ENCODE measurements around the gene CHI3L2. TPM values are rescaled to one million over a fixed set of nuclear protein-coding genes. Genes with fewer than 3 reads are reported as not detected.

The CHI3L2 gene
- total and polyA plus RNA-seq, 9 of the 15 experiments (the other 6 are each of a cell fraction or from before 2014, with no cell fraction given): 0.07 to 0.27 (median 0.15) TPM; not detected in 6

- TF ChIP-seq ZNF318 (IDR thresholded peaks at IDR 0.05; ENCODE audit: borderline replicate concordance in 1 of 2, low read depth in 1 of 2): no peak
- no peak for TF ChIP-seq TBP (optimal IDR thresholded peaks at IDR 0.05; ENCODE audit: low read depth, low read length)
- TF ChIP-seq MXI1 (IDR thresholded peaks at IDR 0.05; ENCODE audit: low read depth, low read length): no peak
- TF ChIP-seq U2AF1 (optimal IDR thresholded peaks at IDR 0.05; ENCODE audit: low read depth, low read length): no peak
- no peak for TF ChIP-seq ZNF76 (CRISPR knock-in tag; IDR thresholded peaks at IDR 0.05; ENCODE audit: borderline replicate concordance)
- TF ChIP-seq CREB1 (IDR thresholded peaks at IDR 0.05): no peak
- no peak for TF ChIP-seq CREB1 (CRISPR knock-in tag; IDR thresholded peaks at IDR 0.05)
- TF ChIP-seq ZNF384 (IDR thresholded peaks at IDR 0.05; ENCODE audit: low read depth, low read length): 0 out of 2 replicates have a peak, but pooled peaks have one; percentile 18
- TF ChIP-seq CEBPG (CRISPR knock-in tag; IDR thresholded peaks at IDR 0.05): no peak
- no peak; a peak in 1 of 4 replicates for TF ChIP-seq CEBPG (tag; conservative IDR thresholded peaks at IDR 0.05 in 1 of 2, IDR thresholded peaks at IDR 0.05 in 1 of 2)
- no peak for TF ChIP-seq RBM14 (IDR thresholded peaks at IDR 0.05; ENCODE audit: borderline replicate concordance, insufficient read depth, low read depth, low read length)
Observed at GRCh38 chr1:111212634-111213335, 14.7 kb upstream of the CHI3L2 start (continued).
